Activated CD4-positive, alpha-beta memory T cell treated with anti-CD3 and anti-CD28 coated beads for 36 hours (primary cell): ENCODE measurements around the gene TSPAN6. TPM values are rescaled to one million over a fixed set of nuclear protein-coding genes. Genes with fewer than 3 reads are reported as not detected.

ENCODE experiments used
- CTCF ChIA-PET: fragments of 350-600 bp; sonication (Branson Sonifier 250); formaldehyde crosslinking; loops from one replicate; lab custom pipeline; 2021; ENCODE audit warnings: antibody characterized with exemption, inconsistent platforms; lab: Charles Lee
- POLR2A ChIA-PET: fragments of 350-600 bp; sonication (Branson Sonifier 250); formaldehyde crosslinking; loops from one replicate; lab custom pipeline; 2021; ENCODE audit warnings: antibody characterized with exemption; lab: Charles Lee
- DNase-seq: peaks from one replicate; pipeline ENCODE4 v3.0.0-alpha.2; 2020
- H3K27ac Mint-ChIP-seq: one replicate; pipeline ENCODE4 v1.8.0; 2021; ENCODE audit warnings: mixed read lengths
- H3K27me3 Mint-ChIP-seq: one replicate; pipeline ENCODE4 v1.8.0; 2021; ENCODE audit warnings: mixed read lengths
- H3K36me3 Mint-ChIP-seq: one replicate; pipeline ENCODE4 v1.8.0; 2021; ENCODE audit warnings: mixed read lengths
- H3K4me1 Mint-ChIP-seq: one replicate; pipeline ENCODE4 v1.8.0; 2021; ENCODE audit warnings: low read depth, mixed read lengths
- H3K4me3 Mint-ChIP-seq: one replicate; pipeline ENCODE4 v1.8.0; 2021; ENCODE audit warnings: mild to moderate bottlenecking, mixed read lengths
- H3K9me3 Mint-ChIP-seq: one replicate; pipeline ENCODE4 v1.8.0; 2021; ENCODE audit warnings: mixed read lengths
- intact Hi-C: fragments of 100-400 bp; cut with micrococcal nuclease; formaldehyde crosslinking; loops from one replicate; pipeline ENCODE4 v1.15.1; 2023
- total RNA-seq, 2 experiments: library from RNA; stranded (reverse); gene quantifications; one replicate each; pipeline ENCODE4 v1.2.3, GENCODE V29; 2021

TSPAN6 gene
- total RNA-seq, 2 experiments from 2014 or later: 0.19 TPM; not detected in 1

- Mint-ChIP-seq H3K27me3 (peaks cover 2% of the 10 kb centered on the region), H3K9me3 (no peaks in the 10 kb centered on the region), H3K36me3 (no peaks in the 10 kb centered on the region), H3K27ac (no peak overlapping the region), H3K4me1 (no peaks in the 10 kb centered on the region), H3K4me3 (no peak overlapping the region)
- intact Hi-C loops: no loop called here
- CTCF ChIA-PET: interaction anchor here (1.1 to 1.5 kb wide), 2 partner anchors 9 to 106 kb away, joined by 3 to 5 read pairs; no protein-coding TSS in a partner anchor
- DNase-seq: no peak
- POLR2A ChIA-PET: interaction anchor here (0.6 kb wide), 1 partner anchor 8 kb away, joined by 5 read pairs; no protein-coding TSS in a partner anchor
These were observed 26.2 kb upstream of the TSPAN6 start for GRCh38 chrX:100662796-100663195.

GRCh38 chrX:100662170-100662569 lies 25.6 kb upstream of the TSPAN6 start:
- no peaks in the 10 kb centered on the region for H3K36me3 Mint-ChIP-seq
- no peak overlapping the region for H3K27ac Mint-ChIP-seq
- no peaks in the 10 kb centered on the region for H3K27me3 Mint-ChIP-seq
- CTCF ChIA-PET: interaction anchor here (1.1 to 1.5 kb wide), 2 partner anchors 9 to 106 kb away, joined by 3 to 5 read pairs; no protein-coding TSS in a partner anchor
- no peak overlapping the region for H3K4me3 Mint-ChIP-seq
- POLR2A ChIA-PET: no interaction called here
- H3K9me3 Mint-ChIP-seq: no peaks in the 10 kb centered on the region
- H3K4me1 Mint-ChIP-seq: no peaks in the 10 kb centered on the region
- DNase-seq: no peak
- intact Hi-C loops: no loop called here

GRCh38 chrX:100659431-100660137 lies 23.0 kb upstream of the TSPAN6 start:
- Mint-ChIP-seq H3K27ac (no peak overlapping the region), H3K4me3 (no peak overlapping the region), H3K9me3 (no peaks in the 10 kb centered on the region), H3K36me3 (no peaks in the 10 kb centered on the region), H3K4me1 (no peaks in the 10 kb centered on the region), H3K27me3 (no peaks in the 10 kb centered on the region)
- intact Hi-C loops: no loop called here
- ChIA-PET POLR2A (no interaction called here), CTCF (no interaction called here)
- no peak for DNase-seq

- H3K36me3 Mint-ChIP-seq: no peaks in the 10 kb centered on the region
- ChIA-PET CTCF (no interaction called here), POLR2A (no interaction called here)
- H3K9me3 Mint-ChIP-seq: no peaks in the 10 kb centered on the region
- no peak overlapping the region for H3K27ac Mint-ChIP-seq
- no peak for DNase-seq
- intact Hi-C loops: no loop called here
- no peaks in the 10 kb centered on the region for H3K27me3 Mint-ChIP-seq
- H3K4me1 Mint-ChIP-seq: no peaks in the 10 kb centered on the region
- no peak overlapping the region for H3K4me3 Mint-ChIP-seq
These were observed 22.4 kb upstream of the TSPAN6 start for GRCh38 chrX:100658941-100659381.

GRCh38 chrX:100654261-100654660 lies 17.7 kb upstream of the TSPAN6 start:
- POLR2A ChIA-PET: no interaction called here
- no peaks in the 10 kb centered on the region for H3K9me3 Mint-ChIP-seq
- CTCF ChIA-PET: interaction anchor here (1.3 kb wide), 1 partner anchor 18 kb away, joined by 4 read pairs; no protein-coding TSS in a partner anchor

GRCh38 chrX:100652266-100652665 lies 15.7 kb upstream of the TSPAN6 start:
- no peak for DNase-seq
- no peak overlapping the region for H3K27ac Mint-ChIP-seq
- H3K4me1 Mint-ChIP-seq: no peaks in the 10 kb centered on the region
- no peak overlapping the region for H3K4me3 Mint-ChIP-seq
- H3K36me3 Mint-ChIP-seq: no peaks in the 10 kb centered on the region
- intact Hi-C loops: no loop called here
- CTCF ChIA-PET: interaction anchor here (1.0 kb wide), 1 partner anchor 33 kb away, joined by 4 read pairs; no protein-coding TSS in a partner anchor
- no peaks in the 10 kb centered on the region for H3K9me3 Mint-ChIP-seq
- POLR2A ChIA-PET: no interaction called here
- H3K27me3 Mint-ChIP-seq: no peaks in the 10 kb centered on the region

More at GRCh38 chrX:100654261-100654660, 17.7 kb upstream of the TSPAN6 start:
- Mint-ChIP-seq H3K4me1 (no peaks in the 10 kb centered on the region), H3K27ac (no peak overlapping the region), H3K4me3 (no peak overlapping the region), H3K27me3 (no peaks in the 10 kb centered on the region), H3K36me3 (no peaks in the 10 kb centered on the region)
- no peak for DNase-seq
- intact Hi-C loops: no loop called here

- H3K27me3 Mint-ChIP-seq: no peaks in the 10 kb centered on the region
- H3K27ac Mint-ChIP-seq: no peak overlapping the region
- H3K9me3 Mint-ChIP-seq: no peaks in the 10 kb centered on the region
- no peaks in the 10 kb centered on the region for H3K36me3 Mint-ChIP-seq
- H3K4me1 Mint-ChIP-seq: no peaks in the 10 kb centered on the region
- no peak overlapping the region for H3K4me3 Mint-ChIP-seq
- ChIA-PET POLR2A (no interaction called here), CTCF (no interaction called here)
- DNase-seq: no peak
- intact Hi-C loops: no loop called here
These were observed 14.2 kb upstream of the TSPAN6 start for GRCh38 chrX:100650841-100651240.

GRCh38 chrX:100649550-100650356 lies 13.1 kb upstream of the TSPAN6 start:
- H3K36me3 Mint-ChIP-seq: no peaks in the 10 kb centered on the region
- intact Hi-C loops: no loop called here
- ChIA-PET CTCF (no interaction called here), POLR2A (no interaction called here)
- DNase-seq: no peak
- no peak overlapping the region for H3K4me3 Mint-ChIP-seq
- no peak overlapping the region for H3K27ac Mint-ChIP-seq
- H3K4me1 Mint-ChIP-seq: no peaks in the 10 kb centered on the region
- no peaks in the 10 kb centered on the region for H3K9me3 Mint-ChIP-seq
- peaks cover 1% of the 10 kb centered on the region for H3K27me3 Mint-ChIP-seq

- H3K36me3 Mint-ChIP-seq: no peaks in the 10 kb centered on the region
- no peak overlapping the region for H3K27ac Mint-ChIP-seq
- H3K27me3 Mint-ChIP-seq: peaks cover 2% of the 10 kb centered on the region
- no peaks in the 10 kb centered on the region for H3K9me3 Mint-ChIP-seq
- CTCF ChIA-PET: no interaction called here
- POLR2A ChIA-PET: no interaction called here
- intact Hi-C loops: no loop called here
- no peak overlapping the region for H3K4me3 Mint-ChIP-seq
- no peak for DNase-seq
- no peaks in the 10 kb centered on the region for H3K4me1 Mint-ChIP-seq
These were observed 12.1 kb upstream of the TSPAN6 start for GRCh38 chrX:100648458-100649417.

GRCh38 chrX:100647739-100648138 lies 11.1 kb upstream of the TSPAN6 start:
- Mint-ChIP-seq H3K9me3 (no peaks in the 10 kb centered on the region), H3K27ac (no peak overlapping the region), H3K27me3 (peaks cover 2% of the 10 kb centered on the region), H3K4me1 (no peaks in the 10 kb centered on the region), H3K4me3 (no peak overlapping the region), H3K36me3 (no peaks in the 10 kb centered on the region)
- no peak for DNase-seq
- CTCF ChIA-PET: no interaction called here
- intact Hi-C loops: no loop called here
- POLR2A ChIA-PET: no interaction called here

GRCh38 chrX:100647095-100647494 lies 10.5 kb upstream of the TSPAN6 start:
- Mint-ChIP-seq H3K36me3 (no peaks in the 10 kb centered on the region), H3K4me1 (no peaks in the 10 kb centered on the region), H3K4me3 (no peak overlapping the region), H3K27me3 (peaks cover 6% of the 10 kb centered on the region), H3K9me3 (no peaks in the 10 kb centered on the region), H3K27ac (no peak overlapping the region)
- intact Hi-C loops: no loop called here
- ChIA-PET CTCF (interaction anchor here (1.4 kb wide), 1 partner anchor 9 kb away, joined by 3 read pairs; no protein-coding TSS in a partner anchor), POLR2A (no interaction called here)
- no peak for DNase-seq
